HG02943 (cell line): ENCODE results near the gene PIEZO1.
"Not testable (repeated sequence)": the region's sequence is repeated elsewhere in the genome, so short reads cannot be mapped to it uniquely, and the experiment has no call there.

Experiments
- ATAC-seq: cut with Tn5 transposase; IDR thresholded peaks from one replicate; pipeline ENCODE4 v1.9.1; 2021; ENCODE audit warnings: mild to moderate bottlenecking, low read depth, moderate library complexity; ENCODE audit not compliant: unreplicated experiment

The PIEZO1 gene

DNA sequence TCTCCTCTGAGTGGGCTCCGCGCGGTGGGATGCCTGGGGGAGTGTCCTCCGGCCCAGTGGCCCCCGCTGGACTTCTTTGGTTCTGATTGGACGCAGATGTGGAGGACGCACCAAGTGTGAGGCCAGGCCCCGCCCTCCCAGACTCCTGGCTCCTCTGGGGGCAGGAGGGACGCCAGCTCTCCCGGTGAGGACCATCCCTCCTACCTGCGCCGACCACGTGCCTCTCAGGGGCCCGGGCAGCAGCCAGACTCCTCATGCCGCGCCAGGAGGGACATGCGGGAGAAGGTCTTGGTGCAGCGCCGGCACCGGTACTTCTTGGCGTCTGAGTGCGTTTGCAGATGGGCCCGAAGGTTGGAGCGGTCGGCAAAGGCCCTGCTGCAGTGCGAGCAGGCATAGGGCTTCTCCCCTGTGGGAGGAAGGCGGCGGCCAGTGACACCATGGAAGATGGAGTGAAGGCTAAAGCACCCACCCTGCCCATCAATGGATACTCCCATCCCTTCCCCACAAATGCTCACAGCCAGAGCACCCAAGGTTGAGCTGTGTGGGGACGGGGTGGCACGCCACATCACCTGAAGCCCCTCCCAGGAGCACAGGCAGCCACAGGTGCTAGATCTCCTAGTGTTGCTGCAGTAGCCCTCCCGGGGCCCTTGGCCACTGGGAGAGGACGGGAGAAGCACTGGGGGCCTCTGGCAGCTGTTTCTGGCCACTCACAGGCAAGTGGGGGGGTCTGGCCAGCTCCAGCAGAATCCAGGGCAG, 106.6 kb downstream of the PIEZO1 start:
- ATAC-seq: no peak

DNA sequence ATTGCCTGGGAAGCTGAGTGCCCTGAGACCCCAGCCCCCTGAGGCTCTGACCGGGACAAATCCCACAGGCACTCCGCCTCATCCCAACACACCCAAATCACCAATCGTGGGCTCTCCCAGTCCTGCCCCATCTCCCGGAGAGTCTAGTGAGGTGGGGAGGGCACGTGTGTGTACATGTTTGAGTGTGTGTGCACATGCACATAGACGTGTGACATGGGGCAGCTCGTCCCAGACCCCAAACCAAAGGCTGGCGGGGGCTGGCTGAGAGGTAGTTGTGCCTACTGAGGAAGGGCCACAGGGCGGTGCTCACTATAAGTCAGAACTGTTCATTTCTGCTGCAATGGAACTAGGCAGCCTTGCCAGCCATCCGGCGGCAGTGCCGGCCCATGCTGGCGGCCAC, 107.3 kb downstream of the PIEZO1 start:
- ATAC-seq: no peak

DNA sequence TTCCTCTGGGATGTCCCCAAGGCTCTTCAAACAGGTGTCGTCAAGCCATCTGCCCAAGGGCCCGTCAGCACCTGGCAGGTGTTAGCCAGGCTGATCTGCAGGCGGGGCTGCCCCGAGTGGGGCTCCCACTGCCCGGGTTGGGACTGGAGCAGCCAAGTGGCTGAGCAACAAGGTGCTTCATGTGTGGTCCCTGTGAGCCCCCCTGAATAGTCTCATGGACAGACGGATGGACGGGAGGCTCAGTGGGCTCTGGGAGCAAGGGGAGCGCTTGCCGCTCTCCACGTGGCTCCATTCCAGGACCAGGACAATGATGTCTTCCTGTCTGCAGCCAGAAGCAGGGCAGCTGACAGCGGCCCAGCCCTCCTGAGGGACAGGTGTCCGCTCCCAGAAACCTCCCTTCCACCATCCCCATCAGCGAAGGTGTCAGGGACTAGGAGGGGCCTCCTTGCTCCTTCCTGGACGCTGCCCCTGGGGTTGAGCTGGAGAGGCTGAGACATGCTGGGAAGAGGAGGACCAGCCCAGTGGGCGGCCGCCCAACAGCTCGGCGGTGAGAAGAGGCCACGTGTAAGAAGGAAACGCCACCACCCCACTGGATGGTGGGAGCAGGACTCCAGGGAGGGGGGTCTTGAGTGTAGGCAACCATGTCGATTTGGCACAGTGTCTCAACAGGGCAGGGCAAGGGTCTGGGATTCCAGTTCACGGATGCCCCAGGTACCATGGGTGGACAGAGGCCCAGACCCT, 108.3 kb downstream of the PIEZO1 start:
- no peak for ATAC-seq

DNA sequence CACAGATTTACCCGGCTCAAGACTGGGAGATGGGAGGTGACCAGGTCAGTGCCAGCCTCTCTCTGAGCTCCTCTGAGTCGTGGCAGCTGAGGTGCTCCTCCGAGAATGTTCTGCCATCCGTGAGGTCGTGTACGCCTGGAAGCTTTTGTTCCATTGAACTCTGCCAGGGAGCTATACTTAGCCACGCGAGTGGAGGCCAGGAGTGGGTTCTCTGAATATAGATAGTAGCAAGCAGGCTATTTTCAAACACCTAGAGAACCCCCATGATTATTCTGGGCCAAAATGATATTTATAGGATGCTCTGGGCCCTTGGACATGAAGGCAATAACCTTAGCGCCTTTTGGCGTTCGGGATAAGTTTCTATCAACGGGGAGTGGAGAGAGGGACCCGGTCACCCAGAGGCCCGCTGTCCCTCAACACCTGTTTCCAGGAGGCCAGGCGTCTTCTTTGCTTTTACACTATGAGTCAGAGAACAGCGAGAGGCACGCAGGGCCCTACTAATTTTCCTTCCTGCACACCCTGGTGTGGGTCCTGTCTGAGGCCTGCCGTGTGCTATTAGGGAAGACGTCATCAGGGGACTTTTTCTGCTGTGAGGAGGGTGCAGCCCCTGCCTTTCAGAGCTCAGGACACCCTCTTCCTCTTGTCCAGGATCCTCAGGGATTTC, 111.2 kb downstream of the PIEZO1 start:
- ATAC-seq: no peak

DNA sequence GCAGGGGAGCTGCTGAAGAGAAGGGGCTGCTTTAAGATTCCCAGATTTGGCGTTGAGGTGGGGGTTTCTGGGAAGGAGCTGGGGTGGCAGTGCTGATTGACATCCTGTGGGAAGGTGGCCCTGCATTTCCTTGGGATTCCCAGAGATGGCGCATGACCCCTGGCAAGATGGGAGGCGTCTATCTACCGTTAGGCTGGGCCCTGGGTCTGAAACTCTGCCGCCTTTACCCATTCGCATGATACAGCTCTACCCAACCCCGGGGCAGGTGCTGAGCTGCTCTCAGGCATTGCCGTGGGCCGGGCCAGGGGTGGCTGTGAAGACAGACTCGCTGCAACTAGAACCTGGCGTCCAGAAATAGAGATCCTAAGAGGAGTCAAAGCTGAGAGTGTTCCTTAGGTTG, 112.2 kb downstream of the PIEZO1 start:
- ATAC-seq: no peak

DNA sequence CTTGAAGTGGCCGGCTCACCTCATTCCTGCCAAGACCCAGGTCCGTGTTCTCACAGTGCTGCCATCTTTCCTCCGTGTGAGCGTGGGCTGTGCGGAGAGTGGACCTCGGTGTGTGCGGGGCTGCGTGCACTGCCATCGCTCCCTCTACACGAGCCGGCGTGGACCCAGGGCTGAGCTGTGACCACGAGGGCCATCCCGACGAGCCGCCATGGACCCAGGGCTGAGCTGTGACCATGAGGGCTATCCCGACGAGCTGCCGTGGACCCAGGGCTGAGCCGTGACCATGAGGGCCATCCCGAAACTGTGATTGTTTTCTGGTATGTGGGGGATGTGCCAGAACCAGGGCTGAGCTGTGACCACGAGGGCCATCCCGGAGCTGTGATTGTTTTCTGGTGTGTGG, 113.2 kb downstream of the PIEZO1 start:
- no peak for ATAC-seq

DNA sequence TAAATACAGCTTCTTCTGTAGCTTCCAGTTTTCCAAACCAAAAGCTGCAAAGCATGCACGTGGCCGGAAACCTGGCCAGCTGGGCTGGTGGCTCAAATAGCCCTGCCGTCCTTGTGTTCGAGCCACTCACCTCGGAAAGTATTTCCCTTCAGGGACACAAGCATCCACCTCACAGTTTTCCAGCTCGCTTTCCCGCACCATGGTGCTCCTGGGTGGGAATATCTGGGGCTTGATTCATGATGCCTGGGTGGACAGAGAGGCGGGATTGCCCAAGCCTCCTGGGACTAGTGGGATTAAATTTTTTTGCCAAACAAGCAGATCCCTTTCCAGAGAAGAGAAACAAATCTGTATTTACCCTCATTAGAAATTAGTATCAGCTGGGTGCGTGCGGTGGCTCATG, 115.0 kb downstream of the PIEZO1 start:
- ATAC-seq: no peak

DNA sequence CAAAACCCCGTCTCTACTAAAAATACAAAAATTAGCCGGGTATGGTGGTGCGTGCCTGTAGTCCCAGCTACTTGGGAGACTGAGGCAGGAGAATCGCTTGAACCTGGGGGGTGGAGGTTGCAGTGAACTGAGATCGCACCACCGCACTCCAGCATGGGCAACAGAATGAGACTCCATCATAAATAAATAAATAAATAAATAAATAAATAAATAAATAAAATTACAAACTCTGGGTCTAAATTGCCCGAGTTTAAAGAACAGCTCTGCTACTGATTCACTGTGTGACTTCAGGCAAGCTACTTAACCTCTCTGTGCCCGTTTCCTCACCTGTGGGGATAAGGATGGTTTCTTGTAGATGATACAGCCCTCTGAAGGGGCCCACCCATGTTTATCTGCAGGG, 115.5 kb downstream of the PIEZO1 start:
- not testable (repeated sequence) for ATAC-seq

DNA sequence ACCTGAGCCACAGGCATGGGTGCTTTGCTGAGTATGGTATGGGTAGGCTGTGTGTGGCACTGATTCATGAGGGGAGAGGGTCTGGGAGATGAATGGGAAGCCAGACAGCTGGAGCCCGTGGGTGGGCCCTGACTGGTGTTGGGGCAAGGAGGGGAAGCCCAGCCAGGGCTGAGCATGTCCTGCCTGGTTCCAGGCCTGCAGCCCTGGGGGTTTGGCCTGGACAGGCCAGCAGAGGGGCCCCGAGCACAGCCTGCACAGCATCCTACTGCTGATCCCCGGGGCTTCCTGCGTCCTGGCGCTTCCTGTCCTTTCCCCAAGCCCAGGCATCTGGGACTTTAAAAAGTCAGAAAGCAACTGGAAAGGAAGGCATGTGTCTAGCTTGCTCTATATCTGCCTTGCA, 117.6 kb downstream of the PIEZO1 start:
- no peak for ATAC-seq

DNA sequence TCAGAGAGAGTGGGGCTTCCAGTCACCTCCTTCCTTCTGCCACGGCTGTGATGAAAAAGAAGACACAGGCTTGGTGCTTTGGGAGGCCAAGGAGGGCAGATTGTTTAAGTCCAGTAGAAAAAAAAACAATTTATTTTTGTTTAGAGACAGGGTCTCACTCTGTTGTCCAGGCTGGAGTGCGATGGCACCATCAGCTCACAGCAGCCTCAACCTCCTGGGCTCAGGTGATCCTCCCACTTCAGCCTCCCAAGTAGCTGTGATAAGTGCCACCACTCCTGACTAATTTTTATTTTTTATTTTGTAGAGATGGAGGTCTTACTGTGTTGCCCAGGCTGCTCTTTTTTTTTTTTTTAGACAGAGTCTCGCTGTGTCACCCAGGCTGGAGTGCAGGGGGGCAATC, 119.5 kb downstream of the PIEZO1 start:
- ATAC-seq: no peak
